GM21360 (cell line): Measurements from ENCODE around the gene SERPINB10.
A peak's percentile ranks its signal among the peaks of the same experiment; 100 is the strongest.
"Not testable (repeated sequence)": the region's sequence is repeated elsewhere in the genome, so short reads cannot be mapped to it uniquely, and the experiment has no call there.

Source experiments
- ATAC-seq: cut with Tn5 transposase; IDR thresholded peaks from one replicate; pipeline ENCODE4 v1.9.1; 2021; ENCODE audit warnings: mild to moderate bottlenecking, moderate library complexity; ENCODE audit not compliant: unreplicated experiment

SERPINB10 gene

GRCh38 chr18:63940543-63941050 is 32.8 kb downstream of the SERPINB10 start:
- not testable (repeated sequence) for ATAC-seq

GRCh38 chr18:63947051-63947790 is 39.5 kb downstream of the SERPINB10 start:
- no peak for ATAC-seq

GRCh38 chr18:63949068-63949737 is 41.4 kb downstream of the SERPINB10 start, which contains the start of gene HMSD:
Gene HMSD (plus strand): TSS chr18:63949301. CDS start chr18:63953456, 4,155 bp downstream.
- ATAC-seq: peak; percentile 95

GRCh38 chr18:63951302-63951705 is 43.5 kb downstream of the SERPINB10 start:
- peak; percentile 50 for ATAC-seq

GRCh38 chr18:63953811-63954210 is 46.1 kb downstream of the SERPINB10 start:
- ATAC-seq: no peak

GRCh38 chr18:63956755-63957154 is 49.0 kb downstream of the SERPINB10 start:
- ATAC-seq: no peak

- ATAC-seq: no peak
These were observed 53.1 kb downstream of the SERPINB10 start for GRCh38 chr18:63960891-63961290.

- no peak for ATAC-seq
These were observed 53.8 kb downstream of the SERPINB10 start for GRCh38 chr18:63961435-63961980.

- ATAC-seq: no peak
These were observed 54.4 kb downstream of the SERPINB10 start for GRCh38 chr18:63962137-63962536.

- ATAC-seq: peak; percentile 78
These were observed 56.0 kb downstream of the SERPINB10 start for GRCh38 chr18:63963615-63964256.

- no peak for ATAC-seq
These were observed 57.1 kb downstream of the SERPINB10 start for GRCh38 chr18:63964908-63965307.

- no peak for ATAC-seq
These were observed 58.1 kb downstream of the SERPINB10 start for GRCh38 chr18:63965716-63966330.

GRCh38 chr18:63969942-63970808 is 62.4 kb downstream of the SERPINB10 start, which contains the start of gene SERPINB8:
Gene SERPINB8 (plus strand): TSS chr18:63970081. CDS start chr18:63978309, 8,228 bp downstream.
- ATAC-seq: peak; percentile 86

GRCh38 chr18:63970809-63971205 is 63.0 kb downstream of the SERPINB10 start:
- no peak for ATAC-seq

GRCh38 chr18:63971320-63972001 is 63.7 kb downstream of the SERPINB10 start:
- no peak for ATAC-seq

- no peak for ATAC-seq
These were observed 64.2 kb downstream of the SERPINB10 start for GRCh38 chr18:63972002-63972376.

- no peak for ATAC-seq
These were observed 67.2 kb downstream of the SERPINB10 start for GRCh38 chr18:63974991-63975390.

- ATAC-seq: no peak
These were observed 67.9 kb downstream of the SERPINB10 start for GRCh38 chr18:63975628-63976027.

GRCh38 chr18:63977040-63977439 is 69.3 kb downstream of the SERPINB10 start:
- no peak for ATAC-seq
